CD8-positive, alpha-beta memory T cell (primary cell): Measurements from ENCODE around the gene NFATC2. TPM values are rescaled to one million over a fixed set of nuclear protein-coding genes. Genes with fewer than 3 reads are reported as not detected.
"Not testable (repeated sequence)": the region's sequence is repeated elsewhere in the genome, so short reads cannot be mapped to it uniquely, and the experiment has no call there.

Source experiments
- CTCF ChIA-PET: fragments of 350-600 bp; sonication (Branson Sonifier 250); formaldehyde crosslinking; loops from one replicate; lab custom pipeline; 2021; ENCODE audit warnings: antibody characterized with exemption; lab: Charles Lee
- POLR2A ChIA-PET: fragments of 350-600 bp; sonication (Branson Sonifier 250); formaldehyde crosslinking; loops from one replicate; lab custom pipeline; 2021; ENCODE audit warnings: antibody characterized with exemption; lab: Charles Lee
- DNase-seq, 5 donors: peaks; one replicate each; pipeline versions ENCODE4 v3.0.0 to v3.0.0-alpha.2; 2020 to 2022; ENCODE audit warnings: mixed read lengths in 1 of 5
- H3K27ac ChIP-seq: one replicate; pipeline ENCODE4 v1.7.0; 2013; ENCODE audit warnings: low read depth, mild to moderate bottlenecking, low read length, moderate library complexity
- H3K27me3 ChIP-seq: 2 replicates; pipeline ENCODE4 v1.7.0; 2013; ENCODE audit warnings: low read length, mild to moderate bottlenecking; ENCODE audit not compliant: insufficient read depth, poor library complexity, severe bottlenecking
- H3K36me3 ChIP-seq: 2 replicates; pipeline ENCODE4 v1.7.0; 2013; ENCODE audit warnings: mild to moderate bottlenecking, low read length, moderate library complexity; ENCODE audit not compliant: insufficient read depth
- H3K4me1 ChIP-seq: 2 replicates; pipeline ENCODE4 v1.7.0; 2013; ENCODE audit warnings: mild to moderate bottlenecking, low read length, moderate library complexity; ENCODE audit not compliant: insufficient read depth
- H3K4me3 ChIP-seq: 2 replicates; pipeline ENCODE4 v1.7.0; 2013; ENCODE audit warnings: mild to moderate bottlenecking, low read length
- H3K9me3 ChIP-seq: 2 replicates; pipeline ENCODE4 v1.7.0; 2013; ENCODE audit warnings: mild to moderate bottlenecking, low read length
- H3K27ac Mint-ChIP-seq, 8 donors: one replicate each; pipeline ENCODE4 v1.8.0; 2020 to 2021; ENCODE audit warnings: mixed read lengths in 8 of 8, mild to moderate bottlenecking in 6 of 8, inconsistent platforms in 3 of 8, moderate library complexity in 3 of 8
- H3K27me3 Mint-ChIP-seq, 2 donors: one replicate each; pipeline ENCODE4 v1.8.0; 2020 to 2021; ENCODE audit warnings: mixed read lengths in 2 of 2, mild to moderate bottlenecking in 1 of 2, moderate library complexity in 1 of 2
- H3K36me3 Mint-ChIP-seq, 3 donors: one replicate each; pipeline ENCODE4 v1.8.0; 2020 to 2021; ENCODE audit warnings: mixed read lengths in 3 of 3, inconsistent platforms in 1 of 3, mild to moderate bottlenecking in 1 of 3
- H3K4me1 Mint-ChIP-seq, 3 donors: one replicate each; pipeline ENCODE4 v1.8.0; 2020 to 2021; ENCODE audit warnings: mixed read lengths in 3 of 3, inconsistent platforms in 1 of 3, mild to moderate bottlenecking in 1 of 3
- H3K4me3 Mint-ChIP-seq, 7 donors: one replicate each; pipeline ENCODE4 v1.8.0; 2020 to 2021; ENCODE audit warnings: mixed read lengths in 7 of 7, mild to moderate bottlenecking in 6 of 7, moderate library complexity in 4 of 7, inconsistent platforms in 2 of 7
- H3K9me3 Mint-ChIP-seq, 5 donors: one replicate each; pipeline ENCODE4 v1.8.0; 2020 to 2022; ENCODE audit warnings: mixed read lengths in 5 of 5, mild to moderate bottlenecking in 3 of 5, moderate library complexity in 2 of 5, inconsistent platforms in 1 of 5
- polyA plus RNA-seq: library from polyadenylated mRNA; unstranded; fragments of 300-500 nt; fragmentation: Illumina TruSeq; gene quantifications from one replicate; pipeline ENCODE4 v1.2.3, GENCODE V29; 2021
- total RNA-seq, 2 experiments: library from RNA; stranded (reverse); gene quantifications; one replicate each; pipeline ENCODE4 v1.2.3, GENCODE V29; 2021

The NFATC2 gene
- total and polyA plus RNA-seq, 3 experiments from 2014 or later: 52.1 to 64.4 (median 63.0) TPM

GRCh38 chr20:51480507-51481270 is 61.8 kb downstream of the NFATC2 start:
- no peaks in the 10 kb centered on the region for H3K36me3 ChIP-seq
- H3K27me3 Mint-ChIP-seq: no peaks in the 10 kb centered on the region
- peaks cover 44% of the 10 kb centered on the region for H3K4me1 ChIP-seq
- peaks cover 5 to 61% (median 28%) of the 10 kb centered on the region in 3 donors for H3K36me3 Mint-ChIP-seq
- H3K4me3 Mint-ChIP-seq: peak overlapping the region; percentile 55 to 84 (median 79)
- CTCF ChIA-PET: interaction anchor here (1.3 to 1.9 kb wide), 3 partner anchors 20 to 69 kb away, joined by 3 to 5 read pairs (median 3); no protein-coding TSS in a partner anchor
- peaks cover 86 to 97% (median 97%) of the 10 kb centered on the region in 3 donors for H3K4me1 Mint-ChIP-seq
- H3K4me3 ChIP-seq: peak overlapping the region; percentile 33
- H3K27me3 ChIP-seq: no peaks in the 10 kb centered on the region
- H3K9me3 Mint-ChIP-seq: no peaks in the 10 kb centered on the region
- POLR2A ChIA-PET: interaction anchor here (1.0 to 2.1 kb wide), 2 partner anchors 13 to 20 kb away, joined by 5 to 6 read pairs; no protein-coding TSS in a partner anchor
- peak overlapping the region; percentile 86 to 98 (median 96) for H3K27ac Mint-ChIP-seq
- H3K27ac ChIP-seq: peak overlapping the region; percentile 33
- no peaks in the 10 kb centered on the region for H3K9me3 ChIP-seq
- DNase-seq: peak in 3 of 5 donors; percentile 17 to 51 (median 49)

- CTCF ChIA-PET: not testable (repeated sequence)
- H3K4me1 Mint-ChIP-seq: peaks cover 59 to 79% (median 68%) of the 10 kb centered on the region in 3 donors
- H3K36me3 ChIP-seq: peaks cover 11% of the 10 kb centered on the region
These were observed 66.4 kb downstream of the NFATC2 start for GRCh38 chr20:51476106-51476505.

GRCh38 chr20:51473771-51474170 is 68.7 kb downstream of the NFATC2 start:
- ChIA-PET CTCF (no interaction called here), POLR2A (no interaction called here)
- Histone ChIP-seq H3K4me1 (peaks cover 30% of the 10 kb centered on the region), H3K27ac (no peak overlapping the region), H3K4me3 (no peak overlapping the region), H3K9me3 (no peaks in the 10 kb centered on the region), H3K27me3 (no peaks in the 10 kb centered on the region), H3K36me3 (peaks cover 29% of the 10 kb centered on the region)
- H3K4me1 Mint-ChIP-seq: peaks cover 50 to 77% (median 66%) of the 10 kb centered on the region in 3 donors
- peaks cover 13 to 89% (median 43%) of the 10 kb centered on the region in 3 donors for H3K36me3 Mint-ChIP-seq
- H3K27me3 Mint-ChIP-seq: peaks cover 0 to 1% of the 10 kb centered on the region in 2 donors
- no peaks in the 10 kb centered on the region for H3K9me3 Mint-ChIP-seq
- no peak for DNase-seq
- peak overlapping the region in 3 of 8 donors; percentile 20 to 81 (median 51) for H3K27ac Mint-ChIP-seq
- H3K4me3 Mint-ChIP-seq: no peak overlapping the region

More at GRCh38 chr20:51476106-51476505, 66.4 kb downstream of the NFATC2 start:
- H3K9me3 Mint-ChIP-seq, H3K4me3 ChIP-seq, H3K9me3 ChIP-seq, H3K27me3 Mint-ChIP-seq, POLR2A ChIA-PET, H3K27me3 ChIP-seq, H3K27ac ChIP-seq, DNase-seq, H3K4me3 Mint-ChIP-seq: not testable (repeated sequence)
- Mint-ChIP-seq H3K27ac (peak overlapping the region in 4 of 8 donors; percentile 16 to 86 (median 56)), H3K36me3 (peaks cover 13 to 78% (median 34%) of the 10 kb centered on the region in 3 donors)
- H3K4me1 ChIP-seq: peaks cover 37% of the 10 kb centered on the region

- ChIA-PET POLR2A (no interaction called here), CTCF (interaction anchor here (0.8 kb wide), 2 partner anchors 87 to 112 kb away, joined by 3 read pairs; no protein-coding TSS in a partner anchor)
- peaks cover 29% of the 10 kb centered on the region for H3K36me3 ChIP-seq
These were observed 69.3 kb downstream of the NFATC2 start for GRCh38 chr20:51473256-51473655.

GRCh38 chr20:51470907-51471411 is 71.6 kb downstream of the NFATC2 start:
- Histone ChIP-seq H3K9me3 (no peaks in the 10 kb centered on the region), H3K4me3 (no peak overlapping the region), H3K36me3 (peaks cover 29% of the 10 kb centered on the region), H3K27ac (peak overlapping the region; percentile 6), H3K4me1 (peaks cover 21% of the 10 kb centered on the region), H3K27me3 (no peaks in the 10 kb centered on the region)
- Mint-ChIP-seq H3K27me3 (peaks cover 0 to 1% of the 10 kb centered on the region in 2 donors), H3K4me3 (peak overlapping the region in 3 of 7 donors; percentile 10 to 43 (median 28)), H3K4me1 (peaks cover 33 to 59% (median 50%) of the 10 kb centered on the region in 3 donors), H3K27ac (peak overlapping the region; percentile 13 to 87 (median 70)), H3K36me3 (peaks cover 11 to 90% (median 36%) of the 10 kb centered on the region in 3 donors), H3K9me3 (no peaks in the 10 kb centered on the region)
- ChIA-PET POLR2A (no interaction called here), CTCF (interaction anchor here (1.0 to 1.1 kb wide), 2 partner anchors 11 to 71 kb away, joined by 3 read pairs; no protein-coding TSS in a partner anchor)
- DNase-seq: no peak

More at GRCh38 chr20:51473256-51473655, 69.3 kb downstream of the NFATC2 start:
- no peaks in the 10 kb centered on the region for H3K9me3 ChIP-seq
- DNase-seq: no peak
- H3K27me3 ChIP-seq: no peaks in the 10 kb centered on the region
- no peaks in the 10 kb centered on the region for H3K9me3 Mint-ChIP-seq
- H3K27ac Mint-ChIP-seq: peak overlapping the region in 2 of 8 donors; percentile 47 to 51
- H3K4me3 ChIP-seq: no peak overlapping the region
- peaks cover 0 to 1% of the 10 kb centered on the region in 2 donors for H3K27me3 Mint-ChIP-seq
- H3K27ac ChIP-seq: no peak overlapping the region
- peaks cover 13 to 88% (median 39%) of the 10 kb centered on the region in 3 donors for H3K36me3 Mint-ChIP-seq
- no peak overlapping the region for H3K4me3 Mint-ChIP-seq
- H3K4me1 Mint-ChIP-seq: peaks cover 44 to 71% (median 62%) of the 10 kb centered on the region in 3 donors
- peaks cover 25% of the 10 kb centered on the region for H3K4me1 ChIP-seq

GRCh38 chr20:51470499-51470820 is 72.1 kb downstream of the NFATC2 start:
- Histone ChIP-seq H3K27me3 (no peaks in the 10 kb centered on the region), H3K36me3 (peaks cover 32% of the 10 kb centered on the region), H3K4me1 (peaks cover 21% of the 10 kb centered on the region), H3K9me3 (no peaks in the 10 kb centered on the region), H3K4me3 (no peak overlapping the region), H3K27ac (peak overlapping the region; percentile 6)
- peaks cover 11 to 90% (median 36%) of the 10 kb centered on the region in 3 donors for H3K36me3 Mint-ChIP-seq
- no peak overlapping the region for H3K4me3 Mint-ChIP-seq
- H3K4me1 Mint-ChIP-seq: peaks cover 33 to 58% (median 48%) of the 10 kb centered on the region in 3 donors
- peaks cover 0 to 1% of the 10 kb centered on the region in 2 donors for H3K27me3 Mint-ChIP-seq
- DNase-seq: no peak
- ChIA-PET POLR2A (interaction anchor here (0.6 kb wide), 1 partner anchor 44 kb away, joined by 3 read pairs; no protein-coding TSS in a partner anchor), CTCF (no interaction called here)
- peak overlapping the region; percentile 13 to 87 (median 70) for H3K27ac Mint-ChIP-seq
- H3K9me3 Mint-ChIP-seq: no peaks in the 10 kb centered on the region

- POLR2A ChIA-PET: interaction anchor here (0.6 kb wide), 1 partner anchor 45 kb away, joined by 3 read pairs; no protein-coding TSS in a partner anchor
- H3K4me1 Mint-ChIP-seq: peaks cover 36 to 60% (median 52%) of the 10 kb centered on the region in 3 donors
- H3K9me3 ChIP-seq: no peaks in the 10 kb centered on the region
- CTCF ChIA-PET: no interaction called here
- DNase-seq: no peak
- peak overlapping the region; percentile 19 to 87 (median 78) for H3K27ac Mint-ChIP-seq
- no peak overlapping the region for H3K27ac ChIP-seq
- H3K4me3 ChIP-seq: no peak overlapping the region
- H3K36me3 ChIP-seq: peaks cover 33% of the 10 kb centered on the region
- peaks cover 21% of the 10 kb centered on the region for H3K4me1 ChIP-seq
- H3K27me3 Mint-ChIP-seq: peaks cover 0 to 1% of the 10 kb centered on the region in 2 donors
- no peaks in the 10 kb centered on the region for H3K9me3 Mint-ChIP-seq
- H3K4me3 Mint-ChIP-seq: peak overlapping the region in 1 of 7 donors; percentile 18
- H3K36me3 Mint-ChIP-seq: peaks cover 11 to 88% (median 34%) of the 10 kb centered on the region in 3 donors
- no peaks in the 10 kb centered on the region for H3K27me3 ChIP-seq
These were observed 72.7 kb downstream of the NFATC2 start for GRCh38 chr20:51469578-51470498.
